SK-N-SH (cell line): Measurements from ENCODE around the gene OXGR1.

Experiments
- EP300 ChIP-seq, 2 experiments: IDR thresholded peaks; 2 replicates each; pipeline versions ENCODE4 v1.4.0 to v1.6.1; 2012; ENCODE audit warnings: borderline replicate concordance in 1 of 2, low read depth in 1 of 2, low read length in 1 of 2
- EZH2phosphoT487 ChIP-seq: fragments of 200-600 bp; sonication (generic); IDR thresholded peaks from 2 replicates; pipeline ENCODE4 v1.6.1; 2017; ENCODE audit warnings: low read depth, mixed run types, mild to moderate bottlenecking, antibody characterized with exemption, moderate library complexity, borderline replicate concordance
- GABPA ChIP-seq: IDR thresholded peaks from 2 replicates; pipeline ENCODE4 v1.4.0; 2012; ENCODE audit warnings: low read depth, mild to moderate bottlenecking
- MXI1 ChIP-seq: IDR thresholded peaks from 2 replicates; pipeline ENCODE4 v1.6.1; 2012; ENCODE audit warnings: mild to moderate bottlenecking, low read depth, low read length, improper control_type of control experiment
- POLR2AphosphoS5 ChIP-seq: IDR thresholded peaks from 2 replicates; pipeline ENCODE4 v1.6.1; 2012; ENCODE audit warnings: low read depth, low read length
- RAD21 ChIP-seq: IDR thresholded peaks from 2 replicates; pipeline ENCODE4 v1.6.1; 2012; ENCODE audit warnings: mild to moderate bottlenecking, low read length
- TAF1 ChIP-seq: IDR thresholded peaks from 2 replicates; pipeline ENCODE4 v1.6.1; 2012; ENCODE audit warnings: low read depth, mild to moderate bottlenecking, low read length, moderate library complexity, borderline replicate concordance
- TF ChIP-seq, protein P1 (sequence below): fragments of 200-600 bp; sonication (generic); IDR thresholded peaks from 2 replicates; pipeline ENCODE4 v1.6.1; 2017; ENCODE audit warnings: antibody characterized with exemption, mild to moderate bottlenecking, moderate library complexity
- TF ChIP-seq, protein P2 (sequence below): IDR thresholded peaks from 2 replicates; pipeline ENCODE4 v1.4.0; 2012; ENCODE audit warnings: low read depth, borderline replicate concordance
- TF ChIP-seq, protein P3 (sequence below): IDR thresholded peaks from 2 replicates; pipeline ENCODE4 v1.4.0; 2012; ENCODE audit warnings: low read depth, borderline replicate concordance
- TF ChIP-seq, protein P4 (sequence below): fragments of 150-350 bp; IDR thresholded peaks from 2 replicates; pipeline ENCODE4 v1.6.1; 2017; ENCODE audit warnings: antibody characterized with exemption, low read length, low read depth, borderline replicate concordance
- TF ChIP-seq, protein P5 (sequence below): IDR thresholded peaks from 2 replicates; pipeline ENCODE4 v1.6.1; 2012; ENCODE audit warnings: mild to moderate bottlenecking, low read depth, low read length, moderate library complexity

DNA sequence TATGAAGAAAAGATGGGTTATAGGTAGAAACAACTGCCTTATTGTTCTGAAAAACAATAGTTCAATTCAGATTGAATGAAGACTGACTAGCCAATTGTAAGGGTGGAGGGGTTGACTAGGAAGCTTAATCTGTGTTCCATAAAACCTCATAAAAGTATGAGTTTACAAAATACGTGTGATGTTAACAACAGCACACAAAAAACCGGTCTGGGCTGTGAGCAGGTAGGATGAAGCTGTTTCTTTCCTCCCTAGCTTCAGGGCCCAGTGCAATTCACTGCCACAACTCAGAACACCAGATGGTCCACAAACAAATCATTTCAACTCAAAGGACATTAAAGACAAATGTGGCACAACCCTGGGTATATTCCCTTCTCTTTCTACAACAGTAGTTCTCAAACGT lies 3.2 kb downstream of the OXGR1 start:
- TF ChIP-seq MXI1 (no peak), RAD21 (no peak), TAF1 (no peak), EP300 (IDR thresholded peaks at IDR 0.05; ENCODE audit: borderline replicate concordance in 1 of 2, low read depth in 1 of 2, low read length in 1 of 2) (no peak), GABPA (no peak), EZH2phosphoT487 (no peak), POLR2AphosphoS5 (no peak)
- TF ChIP-seq, protein P1, sequence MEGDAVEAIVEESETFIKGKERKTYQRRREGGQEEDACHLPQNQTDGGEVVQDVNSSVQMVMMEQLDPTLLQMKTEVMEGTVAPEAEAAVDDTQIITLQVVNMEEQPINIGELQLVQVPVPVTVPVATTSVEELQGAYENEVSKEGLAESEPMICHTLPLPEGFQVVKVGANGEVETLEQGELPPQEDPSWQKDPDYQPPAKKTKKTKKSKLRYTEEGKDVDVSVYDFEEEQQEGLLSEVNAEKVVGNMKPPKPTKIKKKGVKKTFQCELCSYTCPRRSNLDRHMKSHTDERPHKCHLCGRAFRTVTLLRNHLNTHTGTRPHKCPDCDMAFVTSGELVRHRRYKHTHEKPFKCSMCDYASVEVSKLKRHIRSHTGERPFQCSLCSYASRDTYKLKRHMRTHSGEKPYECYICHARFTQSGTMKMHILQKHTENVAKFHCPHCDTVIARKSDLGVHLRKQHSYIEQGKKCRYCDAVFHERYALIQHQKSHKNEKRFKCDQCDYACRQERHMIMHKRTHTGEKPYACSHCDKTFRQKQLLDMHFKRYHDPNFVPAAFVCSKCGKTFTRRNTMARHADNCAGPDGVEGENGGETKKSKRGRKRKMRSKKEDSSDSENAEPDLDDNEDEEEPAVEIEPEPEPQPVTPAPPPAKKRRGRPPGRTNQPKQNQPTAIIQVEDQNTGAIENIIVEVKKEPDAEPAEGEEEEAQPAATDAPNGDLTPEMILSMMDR: no peak
- TF ChIP-seq, protein P2, sequence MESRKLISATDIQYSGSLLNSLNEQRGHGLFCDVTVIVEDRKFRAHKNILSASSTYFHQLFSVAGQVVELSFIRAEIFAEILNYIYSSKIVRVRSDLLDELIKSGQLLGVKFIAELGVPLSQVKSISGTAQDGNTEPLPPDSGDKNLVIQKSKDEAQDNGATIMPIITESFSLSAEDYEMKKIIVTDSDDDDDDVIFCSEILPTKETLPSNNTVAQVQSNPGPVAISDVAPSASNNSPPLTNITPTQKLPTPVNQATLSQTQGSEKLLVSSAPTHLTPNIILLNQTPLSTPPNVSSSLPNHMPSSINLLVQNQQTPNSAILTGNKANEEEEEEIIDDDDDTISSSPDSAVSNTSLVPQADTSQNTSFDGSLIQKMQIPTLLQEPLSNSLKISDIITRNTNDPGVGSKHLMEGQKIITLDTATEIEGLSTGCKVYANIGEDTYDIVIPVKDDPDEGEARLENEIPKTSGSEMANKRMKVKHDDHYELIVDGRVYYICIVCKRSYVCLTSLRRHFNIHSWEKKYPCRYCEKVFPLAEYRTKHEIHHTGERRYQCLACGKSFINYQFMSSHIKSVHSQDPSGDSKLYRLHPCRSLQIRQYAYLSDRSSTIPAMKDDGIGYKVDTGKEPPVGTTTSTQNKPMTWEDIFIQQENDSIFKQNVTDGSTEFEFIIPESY: no peak
- TF ChIP-seq, protein P3, sequence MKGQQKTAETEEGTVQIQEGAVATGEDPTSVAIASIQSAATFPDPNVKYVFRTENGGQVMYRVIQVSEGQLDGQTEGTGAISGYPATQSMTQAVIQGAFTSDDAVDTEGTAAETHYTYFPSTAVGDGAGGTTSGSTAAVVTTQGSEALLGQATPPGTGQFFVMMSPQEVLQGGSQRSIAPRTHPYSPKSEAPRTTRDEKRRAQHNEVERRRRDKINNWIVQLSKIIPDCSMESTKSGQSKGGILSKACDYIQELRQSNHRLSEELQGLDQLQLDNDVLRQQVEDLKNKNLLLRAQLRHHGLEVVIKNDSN: no peak
- TF ChIP-seq, protein P4, sequence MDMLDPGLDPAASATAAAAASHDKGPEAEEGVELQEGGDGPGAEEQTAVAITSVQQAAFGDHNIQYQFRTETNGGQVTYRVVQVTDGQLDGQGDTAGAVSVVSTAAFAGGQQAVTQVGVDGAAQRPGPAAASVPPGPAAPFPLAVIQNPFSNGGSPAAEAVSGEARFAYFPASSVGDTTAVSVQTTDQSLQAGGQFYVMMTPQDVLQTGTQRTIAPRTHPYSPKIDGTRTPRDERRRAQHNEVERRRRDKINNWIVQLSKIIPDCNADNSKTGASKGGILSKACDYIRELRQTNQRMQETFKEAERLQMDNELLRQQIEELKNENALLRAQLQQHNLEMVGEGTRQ: no peak
- TF ChIP-seq, protein P5, sequence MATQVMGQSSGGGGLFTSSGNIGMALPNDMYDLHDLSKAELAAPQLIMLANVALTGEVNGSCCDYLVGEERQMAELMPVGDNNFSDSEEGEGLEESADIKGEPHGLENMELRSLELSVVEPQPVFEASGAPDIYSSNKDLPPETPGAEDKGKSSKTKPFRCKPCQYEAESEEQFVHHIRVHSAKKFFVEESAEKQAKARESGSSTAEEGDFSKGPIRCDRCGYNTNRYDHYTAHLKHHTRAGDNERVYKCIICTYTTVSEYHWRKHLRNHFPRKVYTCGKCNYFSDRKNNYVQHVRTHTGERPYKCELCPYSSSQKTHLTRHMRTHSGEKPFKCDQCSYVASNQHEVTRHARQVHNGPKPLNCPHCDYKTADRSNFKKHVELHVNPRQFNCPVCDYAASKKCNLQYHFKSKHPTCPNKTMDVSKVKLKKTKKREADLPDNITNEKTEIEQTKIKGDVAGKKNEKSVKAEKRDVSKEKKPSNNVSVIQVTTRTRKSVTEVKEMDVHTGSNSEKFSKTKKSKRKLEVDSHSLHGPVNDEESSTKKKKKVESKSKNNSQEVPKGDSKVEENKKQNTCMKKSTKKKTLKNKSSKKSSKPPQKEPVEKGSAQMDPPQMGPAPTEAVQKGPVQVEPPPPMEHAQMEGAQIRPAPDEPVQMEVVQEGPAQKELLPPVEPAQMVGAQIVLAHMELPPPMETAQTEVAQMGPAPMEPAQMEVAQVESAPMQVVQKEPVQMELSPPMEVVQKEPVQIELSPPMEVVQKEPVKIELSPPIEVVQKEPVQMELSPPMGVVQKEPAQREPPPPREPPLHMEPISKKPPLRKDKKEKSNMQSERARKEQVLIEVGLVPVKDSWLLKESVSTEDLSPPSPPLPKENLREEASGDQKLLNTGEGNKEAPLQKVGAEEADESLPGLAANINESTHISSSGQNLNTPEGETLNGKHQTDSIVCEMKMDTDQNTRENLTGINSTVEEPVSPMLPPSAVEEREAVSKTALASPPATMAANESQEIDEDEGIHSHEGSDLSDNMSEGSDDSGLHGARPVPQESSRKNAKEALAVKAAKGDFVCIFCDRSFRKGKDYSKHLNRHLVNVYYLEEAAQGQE: no peak
